ENCODE results near the gene MEG3.

MEG3 gene

GRCh38 chr14:100846309-100846859 lies 20.5 kb downstream of the MEG3 start:
- no peak overlapping the region for H3K4me2 ChIP-seq (ENCODE audit: low read depth, low read length, poor library complexity, severe bottlenecking)
- H3K4me1 ChIP-seq (ENCODE audit: insufficient read depth, low read length, poor library complexity, severe bottlenecking): peaks cover 28% of the 10 kb centered on the region
- no peak for TF ChIP-seq CTCF (conservative IDR thresholded peaks at IDR 0.05; ENCODE audit: low read length)
- no peak for TF ChIP-seq EZH2phosphoT487 (IDR thresholded peaks at IDR 0.05; ENCODE audit: borderline replicate concordance)
- H3K9me2 ChIP-seq (replicated peaks; ENCODE audit: low read depth, low read length): no peaks in the 10 kb centered on the region
- H3F3A ChIP-seq (ENCODE audit: low read depth): no peaks in the 10 kb centered on the region
- no peaks in the 10 kb centered on the region for H3K36me3 ChIP-seq (ENCODE audit: insufficient read depth, low read length)
- H2AFZ ChIP-seq (ENCODE audit: low read length): no peak overlapping the region
- H3K79me2 ChIP-seq (ENCODE audit: insufficient read depth, low read length): no peaks in the 10 kb centered on the region
- no peak overlapping the region for H3K4me3 ChIP-seq (ENCODE audit: low read length, poor library complexity, severe bottlenecking)
- no peaks in the 10 kb centered on the region for H4K20me1 ChIP-seq (ENCODE audit: insufficient read depth, low read length, poor library complexity, severe bottlenecking)
- no peaks in the 10 kb centered on the region for H3K9me3 ChIP-seq (ENCODE audit: insufficient read depth, low read depth, low read length)
- H3K27me3 ChIP-seq (ENCODE audit: insufficient read depth, low read length, poor library complexity, severe bottlenecking): no peaks in the 10 kb centered on the region
- no peak overlapping the region for H3K9ac ChIP-seq (ENCODE audit: low read depth, low read length, poor library complexity, severe bottlenecking)

- Histone ChIP-seq H4K20me1 (ENCODE audit: insufficient read depth, low read length, poor library complexity, severe bottlenecking) (no peaks in the 10 kb centered on the region), H2AFZ (ENCODE audit: low read length) (no peak overlapping the region), H3K4me2 (ENCODE audit: low read depth, low read length, poor library complexity, severe bottlenecking) (no peak overlapping the region), H3K36me3 (ENCODE audit: insufficient read depth, low read length) (no peaks in the 10 kb centered on the region), H3F3A (ENCODE audit: low read depth) (no peaks in the 10 kb centered on the region), H3K79me2 (ENCODE audit: insufficient read depth, low read length) (no peaks in the 10 kb centered on the region), H3K9me2 (replicated peaks; ENCODE audit: low read depth, low read length) (no peaks in the 10 kb centered on the region), H3K9me3 (ENCODE audit: insufficient read depth, low read depth, low read length) (no peaks in the 10 kb centered on the region), H3K4me1 (ENCODE audit: insufficient read depth, low read length, poor library complexity, severe bottlenecking) (peaks cover 4% of the 10 kb centered on the region), H3K27me3 (ENCODE audit: insufficient read depth, low read length, poor library complexity, severe bottlenecking) (no peaks in the 10 kb centered on the region), H3K9ac (ENCODE audit: low read depth, low read length, poor library complexity, severe bottlenecking) (no peak overlapping the region), H3K4me3 (ENCODE audit: low read length, poor library complexity, severe bottlenecking) (no peak overlapping the region)
- TF ChIP-seq CTCF (conservative IDR thresholded peaks at IDR 0.05; ENCODE audit: low read length): no peak
- no peak for TF ChIP-seq EZH2phosphoT487 (IDR thresholded peaks at IDR 0.05; ENCODE audit: borderline replicate concordance)
These were observed 23.3 kb downstream of the MEG3 start for GRCh38 chr14:100849115-100849781.

GRCh38 chr14:100850841-100851585 lies 25.1 kb downstream of the MEG3 start:
- H3K4me1 ChIP-seq (ENCODE audit: insufficient read depth, low read length, poor library complexity, severe bottlenecking): no peaks in the 10 kb centered on the region
- no peaks in the 10 kb centered on the region for H3F3A ChIP-seq (ENCODE audit: low read depth)
- H3K4me2 ChIP-seq (ENCODE audit: low read depth, low read length, poor library complexity, severe bottlenecking): no peak overlapping the region
- H2AFZ ChIP-seq (ENCODE audit: low read length): no peak overlapping the region
- H3K4me3 ChIP-seq (ENCODE audit: low read length, poor library complexity, severe bottlenecking): no peak overlapping the region
- H3K9ac ChIP-seq (ENCODE audit: low read depth, low read length, poor library complexity, severe bottlenecking): no peak overlapping the region
- H3K79me2 ChIP-seq (ENCODE audit: insufficient read depth, low read length): no peaks in the 10 kb centered on the region
- H3K36me3 ChIP-seq (ENCODE audit: insufficient read depth, low read length): no peaks in the 10 kb centered on the region
- TF ChIP-seq CTCF (conservative IDR thresholded peaks at IDR 0.05; ENCODE audit: low read length): peak; percentile 88
- TF ChIP-seq EZH2phosphoT487 (IDR thresholded peaks at IDR 0.05; ENCODE audit: borderline replicate concordance): no peak
- no peaks in the 10 kb centered on the region for H4K20me1 ChIP-seq (ENCODE audit: insufficient read depth, low read length, poor library complexity, severe bottlenecking)
- no peaks in the 10 kb centered on the region for H3K9me2 ChIP-seq (replicated peaks; ENCODE audit: low read depth, low read length)
- no peaks in the 10 kb centered on the region for H3K27me3 ChIP-seq (ENCODE audit: insufficient read depth, low read length, poor library complexity, severe bottlenecking)
- H3K9me3 ChIP-seq (ENCODE audit: insufficient read depth, low read depth, low read length): no peaks in the 10 kb centered on the region

Measured in Loucy (cell line).